Fibroblast of lung (primary cell): ENCODE measurements around the gene KLHL33. TPM values are rescaled to one million over a fixed set of nuclear protein-coding genes. Genes with fewer than 3 reads are reported as not detected.

Experiments used
- DNase-seq, 2 donors: peaks; one replicate each; pipeline versions ENCODE4 v3.0.0 to v3.0.0-alpha.2; 2010; ENCODE audit warnings: low read depth in 2 of 2
- H2AFZ ChIP-seq: 2 replicates; pipeline ENCODE4 v1.5.1; 2012; ENCODE audit warnings: low read length, control low read depth, inconsistent platforms
- H3K27ac ChIP-seq: 2 replicates; pipeline ENCODE4 v1.5.1; 2011; ENCODE audit warnings: low read length, control low read depth; ENCODE audit not compliant: insufficient read depth
- H3K27me3 ChIP-seq: 2 replicates; pipeline ENCODE4 v1.5.1; 2011; ENCODE audit warnings: mild to moderate bottlenecking, low read length; ENCODE audit not compliant: control insufficient read depth, insufficient read depth
- H3K36me3 ChIP-seq: 2 replicates; pipeline ENCODE4 v1.5.1; 2011; ENCODE audit warnings: low read length; ENCODE audit not compliant: control insufficient read depth, insufficient read depth
- H3K4me1 ChIP-seq: 2 replicates; pipeline ENCODE4 v1.5.1; 2011; ENCODE audit warnings: low read length; ENCODE audit not compliant: control insufficient read depth, insufficient read depth; ENCODE audit errors: extremely low read depth
- H3K4me2 ChIP-seq: 2 replicates; pipeline ENCODE4 v1.5.1; 2011; ENCODE audit warnings: low read length, control low read depth; ENCODE audit not compliant: insufficient read depth; ENCODE audit errors: extremely low read depth
- H3K4me3 ChIP-seq, 4 experiments: fragments of 200-600 bp in 1 of 4; sonication (generic) in 1 of 4; replicated peaks in 1 of 4; 2 replicates each; pipeline ENCODE4 v1.5.1; 2011 to 2016; ENCODE audit warnings: low read length in 4 of 4, low read depth in 3 of 4, mild to moderate bottlenecking in 3 of 4, control low read depth in 2 of 4, inconsistent platforms in 1 of 4, mixed read lengths in 1 of 4; ENCODE audit not compliant: insufficient read depth in 1 of 4; ENCODE audit errors: control extremely low read depth in 1 of 4
- H3K79me2 ChIP-seq: 2 replicates; pipeline ENCODE4 v1.5.1; 2012; ENCODE audit warnings: mild to moderate bottlenecking, low read length, inconsistent platforms; ENCODE audit not compliant: control insufficient read depth, insufficient read depth
- H3K9ac ChIP-seq: 2 replicates; pipeline ENCODE4 v1.5.1; 2011; ENCODE audit warnings: mild to moderate bottlenecking, low read length, control low read depth; ENCODE audit not compliant: insufficient read depth
- H3K9me3 ChIP-seq: 2 replicates; pipeline ENCODE4 v1.5.1; 2012; ENCODE audit warnings: low read depth, low read length; ENCODE audit not compliant: control insufficient read depth, insufficient read depth
- H4K20me1 ChIP-seq: 2 replicates; pipeline ENCODE4 v1.5.1; 2011; ENCODE audit warnings: low read length; ENCODE audit not compliant: control insufficient read depth, insufficient read depth; ENCODE audit errors: extremely low read depth
- EZH2 ChIP-seq: IDR thresholded peaks from 2 replicates; pipeline ENCODE4 v1.5.1; 2012; ENCODE audit warnings: low read length, control low read depth, mild to moderate bottlenecking; ENCODE audit errors: missing control alignments
- polyA plus RNA-seq, 2 donors: library from polyadenylated mRNA; depleted of rRNA in 1 of 2; stranded (reverse) in 1 of 2; unstranded in 1 of 2; fragments of >200 nt; gene quantifications; 2 replicates each; pipeline ENCODE4 v1.2.1, GENCODE V29; 2011 to 2012; ENCODE audit warnings: missing spikeins in 1 of 2
- total RNA-seq: library from RNA; depleted of rRNA; stranded (reverse); fragments of >200 nt; gene quantifications from 2 replicates; pipeline ENCODE4 v1.2.1, GENCODE V29; 2014
- TF ChIP-seq, protein P1 (sequence below), 2 donors: IDR thresholded peaks in 1 of 2; conservative IDR thresholded peaks in 1 of 2; 1 replicate in 1 of 2; 2 replicates in 1 of 2; pipeline ENCODE4 v1.5.1; 2011 to 2012; ENCODE audit warnings: low read length in 2 of 2, control low read depth in 1 of 2, inconsistent platforms in 1 of 2, low read depth in 1 of 2, mild to moderate bottlenecking in 1 of 2

Gene KLHL33
- total and polyA plus RNA-seq, 2 donors (not counting 1 experiment from before 2014, with no cell fraction given): 0.17 to 1.5 TPM

DNA sequence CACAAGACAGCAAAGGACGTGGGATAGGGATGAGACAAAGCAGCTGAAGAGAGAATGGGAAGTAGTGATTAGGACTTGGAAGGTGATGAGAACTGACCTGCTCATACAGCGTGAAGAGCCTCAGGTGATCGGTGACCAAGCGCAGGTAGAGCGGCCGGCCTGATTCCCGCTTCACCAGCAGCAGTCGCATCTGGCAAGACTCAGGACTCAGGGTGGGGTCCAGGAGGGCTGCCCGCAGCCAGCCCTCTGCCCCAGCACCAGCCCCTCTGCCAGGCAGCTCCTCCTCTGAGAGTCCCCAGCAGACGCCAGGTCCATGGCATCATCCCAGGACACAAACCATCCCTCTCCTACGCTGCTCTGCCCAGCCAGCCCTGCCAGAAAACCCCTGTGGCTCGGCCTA lies 53.4 kb downstream of the KLHL33 start:
- Histone ChIP-seq H3K9me3 (no peaks in the 10 kb centered on the region), H3K9ac (no peak overlapping the region), H2AFZ (no peak overlapping the region), H3K79me2 (no peaks in the 10 kb centered on the region), H3K27ac (no peak overlapping the region), H3K4me2 (no peak overlapping the region), H3K36me3 (peaks cover 32% of the 10 kb centered on the region), H3K4me1 (no peaks in the 10 kb centered on the region), H3K27me3 (no peaks in the 10 kb centered on the region), H4K20me1 (no peaks in the 10 kb centered on the region), H3K4me3 (no peak overlapping the region)
- TF ChIP-seq EZH2: no peak
- TF ChIP-seq, protein P1, sequence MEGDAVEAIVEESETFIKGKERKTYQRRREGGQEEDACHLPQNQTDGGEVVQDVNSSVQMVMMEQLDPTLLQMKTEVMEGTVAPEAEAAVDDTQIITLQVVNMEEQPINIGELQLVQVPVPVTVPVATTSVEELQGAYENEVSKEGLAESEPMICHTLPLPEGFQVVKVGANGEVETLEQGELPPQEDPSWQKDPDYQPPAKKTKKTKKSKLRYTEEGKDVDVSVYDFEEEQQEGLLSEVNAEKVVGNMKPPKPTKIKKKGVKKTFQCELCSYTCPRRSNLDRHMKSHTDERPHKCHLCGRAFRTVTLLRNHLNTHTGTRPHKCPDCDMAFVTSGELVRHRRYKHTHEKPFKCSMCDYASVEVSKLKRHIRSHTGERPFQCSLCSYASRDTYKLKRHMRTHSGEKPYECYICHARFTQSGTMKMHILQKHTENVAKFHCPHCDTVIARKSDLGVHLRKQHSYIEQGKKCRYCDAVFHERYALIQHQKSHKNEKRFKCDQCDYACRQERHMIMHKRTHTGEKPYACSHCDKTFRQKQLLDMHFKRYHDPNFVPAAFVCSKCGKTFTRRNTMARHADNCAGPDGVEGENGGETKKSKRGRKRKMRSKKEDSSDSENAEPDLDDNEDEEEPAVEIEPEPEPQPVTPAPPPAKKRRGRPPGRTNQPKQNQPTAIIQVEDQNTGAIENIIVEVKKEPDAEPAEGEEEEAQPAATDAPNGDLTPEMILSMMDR (conservative IDR thresholded peaks at IDR 0.05 in 1 of 2, IDR thresholded peaks at IDR 0.05 in 1 of 2; ENCODE audit: low read depth in 1 of 2, low read length in 2 of 2): no peak
- DNase-seq: no peak

DNA sequence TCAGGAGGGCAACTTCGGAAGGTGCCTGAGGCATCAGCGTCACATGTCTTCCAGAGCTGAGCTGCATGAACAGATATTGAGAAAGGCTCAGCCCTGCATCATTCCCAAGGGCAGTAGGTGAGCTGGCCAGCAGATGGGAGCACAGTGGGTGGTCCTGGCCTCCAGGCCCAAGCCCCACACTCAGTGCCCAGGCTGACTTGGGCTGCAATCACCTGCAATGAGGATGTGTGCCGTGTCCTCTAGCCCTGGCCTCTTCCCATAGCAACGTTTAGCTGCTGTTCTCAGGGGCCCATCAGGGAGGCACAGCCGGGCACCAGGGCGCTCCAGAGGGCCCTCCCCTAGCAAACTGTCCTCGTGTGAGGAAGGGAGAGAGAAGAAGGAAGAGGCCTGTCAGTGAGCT lies 54.6 kb downstream of the KLHL33 start:
- H3K27ac ChIP-seq: no peak overlapping the region
- H4K20me1 ChIP-seq: no peaks in the 10 kb centered on the region
- H3K9ac ChIP-seq: no peak overlapping the region
- H3K36me3 ChIP-seq: peaks cover 32% of the 10 kb centered on the region
- no peak overlapping the region for H2AFZ ChIP-seq
- H3K4me2 ChIP-seq: no peak overlapping the region
- no peaks in the 10 kb centered on the region for H3K9me3 ChIP-seq
- no peaks in the 10 kb centered on the region for H3K4me1 ChIP-seq
- DNase-seq: no peak
- no peaks in the 10 kb centered on the region for H3K79me2 ChIP-seq
- no peaks in the 10 kb centered on the region for H3K27me3 ChIP-seq
- no peak overlapping the region for H3K4me3 ChIP-seq
- no peak for TF ChIP-seq EZH2

DNA sequence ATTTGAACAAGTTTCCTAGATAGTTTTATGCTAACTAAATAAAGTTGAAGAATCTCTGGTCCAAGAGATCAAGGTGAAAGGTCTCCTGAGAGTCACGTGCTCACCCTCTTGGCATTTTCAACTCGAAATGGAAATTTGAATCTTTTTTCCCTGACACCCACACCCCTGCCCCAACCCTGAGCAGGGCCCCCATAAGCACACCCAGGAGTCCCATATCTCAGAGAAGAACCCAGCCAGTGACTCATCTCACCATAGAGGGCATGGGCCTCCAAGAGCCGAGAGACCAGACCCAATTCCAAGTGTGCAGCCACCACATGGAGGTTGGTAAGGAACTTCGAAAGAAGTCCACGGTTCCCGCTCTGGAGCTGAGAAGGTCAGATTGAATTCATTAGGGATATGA lies 55.3 kb downstream of the KLHL33 start:
- Histone ChIP-seq H3K9ac (no peak overlapping the region), H3K4me2 (no peak overlapping the region), H3K4me1 (no peaks in the 10 kb centered on the region), H3K27ac (no peak overlapping the region), H3K27me3 (no peaks in the 10 kb centered on the region), H3K79me2 (no peaks in the 10 kb centered on the region), H2AFZ (no peak overlapping the region), H3K36me3 (peaks cover 33% of the 10 kb centered on the region), H3K4me3 (no peak overlapping the region), H3K9me3 (no peaks in the 10 kb centered on the region), H4K20me1 (no peaks in the 10 kb centered on the region)
- DNase-seq: no peak
- TF ChIP-seq, protein P1 (conservative IDR thresholded peaks at IDR 0.05 in 1 of 2, IDR thresholded peaks at IDR 0.05 in 1 of 2; ENCODE audit: low read depth in 1 of 2, low read length in 2 of 2): no peak
- no peak for TF ChIP-seq EZH2
